OCI-M1 (cell line): ENCODE measurements around the gene CNNM2.
"Not testable (repeated sequence)": the region's sequence is repeated elsewhere in the genome, so short reads cannot be mapped to it uniquely, and the experiment has no call there.

Experiments used
- DNase-seq: peaks from one replicate; lab custom pipeline; 2025; lab: John Stamatoyannopoulos, UW

CNNM2 gene

DNA sequence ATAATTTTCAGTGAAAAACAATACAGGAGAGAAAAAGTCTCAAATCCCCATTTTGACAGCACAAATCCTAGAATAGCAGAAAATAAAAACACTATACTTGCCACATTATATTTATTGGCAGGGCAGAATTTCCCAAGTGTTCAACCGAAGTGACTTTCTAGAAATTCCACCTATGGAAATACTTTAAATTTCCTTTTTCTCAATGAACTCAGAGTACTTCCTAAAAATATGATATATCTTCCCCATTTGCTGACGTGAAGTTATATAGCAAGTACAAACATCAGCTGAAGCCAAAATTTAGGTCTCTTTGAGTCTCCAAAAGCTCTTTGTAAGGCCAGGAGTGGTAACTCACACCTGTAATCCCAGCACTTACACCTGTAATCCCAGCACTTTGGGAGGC, 191.7 kb downstream of the CNNM2 start:
- DNase-seq, result no peak

DNA sequence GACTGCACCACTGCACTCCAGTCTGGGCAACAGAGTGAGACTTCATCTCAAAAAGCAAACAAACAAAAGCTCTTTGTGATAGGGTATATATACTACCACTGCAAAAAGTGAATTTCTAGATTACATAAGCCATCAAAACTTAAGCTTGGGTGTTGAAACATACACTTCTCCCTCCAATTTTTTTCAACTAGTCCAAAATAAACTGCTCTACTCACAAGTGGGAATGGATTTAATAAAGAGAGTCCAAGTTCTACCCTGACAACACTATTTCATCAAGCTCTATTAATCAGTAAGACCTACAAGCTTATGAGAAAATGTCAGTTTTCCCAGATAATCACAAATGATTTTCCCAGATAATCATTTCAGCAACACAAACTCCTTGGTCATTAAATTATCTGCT, 192.3 kb downstream of the CNNM2 start:
- DNase-seq, result no peak

DNA sequence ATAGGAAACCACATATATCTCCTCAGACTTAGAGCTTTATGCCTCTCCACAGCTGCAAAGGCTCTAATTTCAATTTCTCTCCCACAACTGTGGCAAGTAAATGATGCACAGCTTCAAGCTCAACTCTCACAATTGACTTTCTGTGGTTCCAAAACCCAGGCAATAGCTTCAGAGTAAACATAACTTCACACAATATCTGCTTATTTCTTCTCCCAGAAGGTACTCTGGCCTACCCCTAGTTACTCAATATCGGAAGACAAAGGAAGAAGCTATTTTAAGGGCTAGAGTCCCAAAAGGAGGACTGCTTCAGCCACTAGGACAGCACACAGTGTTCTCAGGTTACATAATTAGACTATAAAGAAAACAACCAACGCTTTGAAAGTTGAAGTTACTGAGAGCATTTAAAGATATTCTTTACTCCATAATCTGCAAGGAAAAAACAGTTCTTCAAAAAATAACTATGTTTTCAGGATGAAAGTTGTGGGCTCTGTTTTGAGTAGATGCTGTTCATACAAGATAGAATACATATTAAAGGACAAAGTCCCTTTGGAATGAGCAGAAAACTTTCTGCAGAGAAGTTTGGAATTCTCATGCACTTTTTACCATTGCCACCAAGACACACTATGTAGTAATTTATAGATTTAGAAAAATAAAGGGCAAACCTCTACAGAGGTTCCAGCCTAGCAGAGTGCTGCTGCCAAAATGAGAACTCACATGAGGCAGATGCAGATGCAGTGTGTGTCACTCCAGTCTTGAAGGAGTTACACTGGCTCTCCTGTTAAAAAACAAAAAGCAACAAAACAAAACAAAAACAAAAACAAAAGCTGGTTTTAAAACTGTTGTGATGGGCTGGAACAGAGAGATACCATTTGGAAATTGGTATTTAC, 193.2 kb downstream of the CNNM2 start:
- no peak for DNase-seq

DNA sequence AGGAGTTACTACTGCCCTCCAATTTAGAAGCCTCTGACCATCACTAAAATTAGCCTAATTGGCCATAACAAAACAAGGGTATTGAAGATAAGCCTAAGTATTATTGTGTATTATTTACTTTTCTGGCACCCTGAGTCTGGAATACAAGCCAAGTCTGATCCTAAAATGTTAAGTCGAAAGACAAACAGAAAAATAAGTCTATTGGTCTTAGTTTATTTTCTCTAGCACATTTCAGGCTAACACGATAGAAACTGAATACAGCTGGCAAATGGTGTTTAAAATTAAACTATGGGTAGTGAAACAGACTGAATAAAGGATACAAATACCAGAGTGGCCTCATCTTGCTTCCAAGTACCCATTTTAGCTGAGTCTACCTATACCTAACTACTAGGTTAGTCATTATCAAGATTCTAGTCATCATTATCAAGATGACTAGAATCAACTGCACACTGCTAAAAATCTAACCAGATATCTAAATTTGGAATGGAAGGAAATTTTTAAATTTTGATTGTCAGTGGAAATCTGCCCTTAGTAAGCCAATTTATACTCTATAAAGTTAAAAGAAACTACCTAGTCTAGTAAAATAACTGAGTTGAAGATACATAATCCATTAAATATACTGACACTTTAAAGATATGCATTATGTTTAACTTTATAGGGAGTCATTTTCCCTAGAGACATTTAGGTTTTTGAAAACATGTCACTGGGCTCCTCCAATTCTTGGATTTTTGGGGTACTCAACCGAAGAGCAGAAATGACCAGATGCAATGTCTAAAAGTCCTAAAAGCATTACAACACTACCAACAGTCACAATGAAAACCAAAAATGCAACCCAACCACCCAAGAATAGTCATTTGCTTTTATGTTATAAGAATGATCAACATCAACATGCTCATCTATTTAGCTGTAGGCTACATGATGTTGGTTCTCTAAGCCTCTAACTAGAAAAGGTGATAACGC, 194.1 kb downstream of the CNNM2 start:
- no peak for DNase-seq

DNA sequence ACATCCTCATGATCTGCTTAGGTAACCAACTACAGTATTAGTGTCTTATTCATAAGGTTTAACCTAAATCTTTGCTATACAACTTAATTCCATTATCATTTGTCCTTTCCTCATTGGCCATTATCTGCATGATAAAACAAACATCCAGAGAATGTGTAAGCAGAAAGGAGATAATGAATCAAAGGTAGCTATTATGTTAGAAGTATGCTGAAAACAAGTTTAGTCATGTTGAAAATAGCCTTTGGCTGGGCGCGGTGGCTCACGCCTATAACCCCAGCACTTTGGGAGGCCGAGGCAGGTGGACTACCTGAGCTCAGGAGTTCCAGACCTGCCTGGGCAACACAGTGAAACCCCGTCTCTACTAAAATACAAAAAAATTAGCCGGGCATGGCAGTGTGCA, 196.8 kb downstream of the CNNM2 start:
- DNase-seq, result no peak

DNA sequence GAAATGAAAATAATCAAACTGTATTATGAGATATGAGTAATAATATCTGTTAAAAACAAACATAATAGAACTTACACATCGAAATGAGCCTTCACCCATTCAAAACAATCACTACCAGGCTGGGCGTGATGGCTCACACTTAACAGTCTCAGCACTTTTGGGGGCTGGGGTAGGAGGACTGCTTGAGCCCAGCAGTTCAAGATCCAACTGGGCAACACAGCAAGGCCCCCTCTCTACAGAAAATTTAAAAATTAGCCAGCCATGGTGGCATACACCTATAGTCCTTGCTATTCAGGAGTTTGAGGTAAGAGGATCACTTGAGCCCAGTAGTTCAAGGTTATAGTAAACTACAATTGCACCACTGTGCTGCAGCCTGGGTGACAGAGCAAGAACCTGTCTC, 199.2 kb downstream of the CNNM2 start:
- no peak for DNase-seq

DNA sequence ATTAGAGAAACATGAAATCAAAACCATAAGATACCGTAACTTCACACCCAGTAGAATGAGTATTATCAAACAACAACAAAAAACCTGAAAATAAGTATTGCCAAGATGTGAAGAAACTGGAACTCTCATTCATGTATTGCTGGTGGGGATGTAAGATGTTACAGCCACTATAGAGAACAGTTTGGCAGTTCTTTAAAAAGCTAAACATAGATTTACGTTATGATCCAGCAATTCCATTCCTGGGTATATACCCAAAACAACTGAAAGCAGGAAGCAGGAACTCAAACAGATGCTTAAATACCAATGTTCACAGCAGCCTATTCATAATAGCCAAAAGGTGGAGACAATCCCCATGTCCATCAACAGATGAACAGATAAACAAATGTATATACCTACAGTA, 202.5 kb downstream of the CNNM2 start:
- no peak for DNase-seq

DNA sequence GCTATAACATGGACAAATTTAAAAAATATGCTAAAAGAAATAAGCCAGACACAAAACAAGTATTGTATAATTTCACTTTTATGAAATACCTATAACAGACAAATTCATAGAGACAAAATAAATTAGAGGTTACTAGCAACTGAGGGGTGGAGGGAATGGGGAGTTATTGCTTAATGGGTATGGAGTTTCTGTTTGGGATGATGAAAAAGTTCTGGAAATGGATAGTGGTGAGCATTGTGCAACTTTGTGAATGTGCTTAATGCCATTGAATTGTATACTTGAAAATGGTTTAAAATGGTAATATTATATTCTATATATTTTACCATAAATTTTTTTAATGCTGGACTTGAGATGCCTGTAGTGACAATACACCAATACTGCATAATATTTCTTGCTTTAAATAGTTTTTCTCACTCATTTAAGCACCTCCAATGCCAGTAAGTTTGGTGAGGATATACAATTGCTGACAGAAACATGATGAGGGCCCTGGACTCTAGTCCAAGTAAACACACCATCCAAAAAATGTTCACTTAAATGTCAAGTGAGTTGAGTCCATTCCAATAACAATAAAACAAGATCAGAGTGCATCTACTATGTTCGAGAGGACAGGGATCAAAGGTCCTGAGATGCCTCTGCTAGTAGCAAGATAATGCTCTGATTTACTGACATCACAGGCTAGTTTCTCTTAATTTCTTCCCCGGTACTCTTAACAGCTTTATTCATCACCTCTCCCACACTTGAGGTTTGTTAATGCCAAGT, 203.1 kb downstream of the CNNM2 start:
- no peak for DNase-seq

DNA sequence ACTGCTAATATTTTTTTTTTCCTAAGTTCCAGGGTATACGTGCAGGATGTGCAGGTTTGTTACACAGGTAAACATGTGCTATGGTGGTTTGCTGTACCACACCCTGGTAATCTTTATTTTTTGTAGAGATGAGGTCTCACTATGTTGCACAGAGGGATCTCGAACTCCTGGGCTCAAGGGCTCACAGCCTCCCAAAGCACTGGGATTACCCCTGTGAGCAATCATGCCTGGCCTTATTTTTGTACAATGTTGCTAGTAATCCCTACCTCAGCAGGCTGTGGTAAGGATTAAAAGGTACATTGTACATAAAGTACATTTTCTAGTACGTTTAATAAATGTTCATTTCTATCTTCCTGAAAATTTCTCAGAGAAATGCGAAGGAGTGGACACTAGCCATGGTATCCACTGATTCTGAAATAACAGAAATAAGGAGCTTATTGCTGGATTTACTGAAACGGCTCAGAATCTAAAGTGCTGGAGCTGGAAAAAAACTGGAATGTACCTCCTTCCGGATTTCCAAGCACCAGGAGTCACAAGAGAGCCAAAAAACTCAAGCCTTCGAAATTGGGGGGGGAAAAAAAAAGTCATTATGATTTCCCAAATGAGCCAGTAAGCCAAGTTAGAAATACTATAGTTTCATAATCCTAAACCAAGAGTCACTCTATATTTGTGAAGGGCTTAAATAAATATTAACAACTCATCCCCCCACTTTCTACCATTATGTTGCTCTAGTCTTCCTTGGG, 205.4 kb downstream of the CNNM2 start:
- DNase-seq, result no peak

DNA sequence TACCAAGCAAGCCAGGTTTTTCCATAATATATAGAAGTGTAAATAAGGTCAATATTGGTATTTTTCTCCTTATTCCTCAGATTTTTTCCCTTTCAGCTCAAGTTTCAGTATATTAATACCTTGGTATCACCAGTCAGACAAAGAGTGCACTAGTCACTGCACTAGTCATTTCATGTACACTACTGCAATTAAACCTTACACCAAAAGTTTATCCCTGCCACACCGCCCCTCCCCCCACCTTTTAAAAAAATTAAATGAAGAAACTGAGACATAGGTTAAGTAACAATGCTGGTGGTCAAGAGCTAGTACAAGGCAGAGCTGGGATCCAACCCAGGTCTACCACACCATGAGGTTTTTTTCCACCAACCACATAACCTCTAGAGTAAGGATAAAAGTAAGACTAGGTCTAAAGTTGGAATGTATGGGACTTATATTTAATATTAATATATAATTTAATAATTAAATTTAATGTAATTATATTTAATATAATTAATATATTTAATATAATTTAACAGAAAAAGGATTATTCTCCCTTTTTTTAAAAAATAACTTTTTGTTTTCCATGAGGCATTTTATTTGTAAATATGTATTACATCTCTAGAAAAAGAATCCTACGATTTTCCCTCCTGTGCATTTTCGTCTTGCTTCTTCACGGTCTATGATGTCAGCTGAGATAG, 206.5 kb downstream of the CNNM2 start:
- no peak for DNase-seq

DNA sequence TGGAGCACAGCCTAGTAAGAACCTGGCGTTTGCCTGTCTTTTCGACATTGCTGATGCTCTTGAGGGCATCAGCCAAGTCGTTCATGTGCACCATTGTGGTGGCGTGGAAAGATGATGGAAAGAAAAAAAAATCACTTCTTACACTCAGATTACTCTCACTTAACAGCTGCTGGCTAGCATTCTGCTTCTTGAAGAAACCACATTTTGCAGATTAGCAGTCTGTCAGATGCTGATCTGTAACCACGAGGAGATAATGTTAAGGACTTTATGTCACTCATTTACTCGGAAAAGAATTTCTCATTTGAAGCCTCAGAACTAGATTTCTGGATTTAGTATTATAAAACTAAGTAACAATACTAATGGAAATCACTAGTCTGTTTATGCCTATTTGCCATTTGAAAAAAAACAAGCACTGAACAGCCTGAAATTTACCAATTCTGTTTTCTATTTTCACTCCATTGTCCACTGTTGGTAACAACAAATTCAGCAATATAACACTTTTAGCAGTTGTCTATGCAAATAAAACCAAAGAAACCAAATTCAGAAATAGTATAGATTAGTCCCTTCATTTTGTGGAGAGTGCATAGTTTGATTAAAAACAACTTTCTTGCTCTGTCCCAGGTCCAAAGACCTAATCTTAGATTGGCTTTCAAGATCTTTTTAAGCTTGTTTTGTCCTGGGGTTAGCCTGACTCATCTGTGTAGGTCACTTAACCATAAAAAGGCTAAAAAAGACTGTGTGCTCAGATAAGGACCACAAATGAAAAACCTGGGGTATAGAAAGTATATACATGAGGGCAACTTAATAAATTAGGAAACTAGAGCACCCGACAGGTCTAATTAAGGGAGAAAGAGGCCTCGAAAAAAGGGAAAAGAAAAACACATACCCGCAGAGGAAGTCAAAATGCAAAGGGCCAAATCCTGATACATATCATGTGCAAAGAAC, 207.5 kb downstream of the CNNM2 start:
- peak; percentile 82 for DNase-seq

DNA sequence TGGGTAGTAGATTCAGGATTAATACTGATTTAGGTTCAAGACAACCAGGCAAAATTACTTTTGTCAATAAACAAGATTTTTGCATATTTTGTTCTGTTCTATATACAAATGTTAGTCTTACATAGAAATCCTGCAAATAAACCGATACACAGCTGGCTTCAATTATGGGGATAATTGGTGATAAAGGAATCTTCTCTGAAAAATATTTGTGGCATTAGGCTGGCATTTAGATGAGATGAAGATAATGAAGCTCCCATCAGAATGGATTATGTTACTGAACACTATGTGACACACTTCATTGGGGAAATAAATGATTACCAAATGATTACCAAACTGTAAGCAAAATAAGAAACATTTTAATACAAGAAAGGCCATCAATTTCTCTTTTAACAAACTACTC, 209.1 kb downstream of the CNNM2 start:
- no peak for DNase-seq

DNA sequence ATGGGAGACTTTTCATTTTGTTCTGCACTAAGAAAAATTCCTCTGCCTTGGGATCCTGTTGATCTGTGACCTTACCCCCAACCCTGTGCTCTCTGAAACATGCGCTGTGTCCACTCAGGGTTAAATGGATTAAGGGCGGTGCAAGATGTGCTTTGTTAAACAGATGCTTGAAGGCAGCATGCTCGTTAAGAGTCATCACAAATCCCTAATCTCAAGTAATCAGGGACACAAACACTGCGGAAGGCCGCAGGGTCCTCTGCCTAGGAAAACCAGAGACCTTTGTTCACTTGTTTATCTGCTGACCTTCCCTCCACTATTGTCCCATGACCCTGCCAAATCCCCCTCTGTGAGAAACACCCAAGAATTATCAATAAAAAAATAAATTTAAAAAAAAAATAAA, 212.1 kb downstream of the CNNM2 start:
- not testable (repeated sequence) for DNase-seq

DNA sequence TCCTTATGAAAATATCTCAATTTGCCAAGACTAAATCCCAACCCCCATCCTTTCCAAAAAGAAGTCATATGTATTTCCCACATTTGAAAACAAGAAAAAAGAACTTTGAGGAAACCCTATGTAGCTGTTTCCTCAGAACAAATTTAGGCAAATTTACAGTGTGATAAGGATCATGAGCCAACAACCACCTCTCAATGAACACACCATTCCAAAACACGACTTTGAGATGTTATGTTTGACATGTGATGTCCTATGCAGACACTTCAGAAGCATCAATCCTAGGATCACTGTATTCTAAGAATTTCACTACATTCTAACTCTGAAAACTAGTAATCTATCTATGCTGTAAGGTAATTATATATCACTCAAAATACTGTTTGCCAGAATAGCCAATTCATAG, 212.8 kb downstream of the CNNM2 start:
- DNase-seq, result no peak

DNA sequence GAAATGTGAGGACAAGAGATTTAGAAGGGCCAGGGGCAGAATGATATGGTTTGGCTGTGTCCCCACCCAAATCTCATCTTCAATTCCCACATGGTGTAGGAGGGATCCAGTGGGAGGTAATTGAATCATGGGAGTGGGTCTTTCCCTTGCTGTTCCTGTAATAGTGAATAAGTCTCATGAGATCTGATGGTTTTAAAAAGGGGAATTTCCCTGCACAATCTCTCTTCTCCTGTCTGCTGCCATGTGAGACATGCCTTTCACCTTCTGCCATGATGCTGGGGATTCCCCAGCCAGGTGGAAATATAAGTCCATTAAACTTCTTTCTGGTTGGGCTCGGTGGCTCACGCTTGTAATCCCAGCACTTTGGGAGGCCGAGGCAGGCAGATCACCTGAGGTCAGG, 217.1 kb downstream of the CNNM2 start:
- not testable (repeated sequence) for DNase-seq

DNA sequence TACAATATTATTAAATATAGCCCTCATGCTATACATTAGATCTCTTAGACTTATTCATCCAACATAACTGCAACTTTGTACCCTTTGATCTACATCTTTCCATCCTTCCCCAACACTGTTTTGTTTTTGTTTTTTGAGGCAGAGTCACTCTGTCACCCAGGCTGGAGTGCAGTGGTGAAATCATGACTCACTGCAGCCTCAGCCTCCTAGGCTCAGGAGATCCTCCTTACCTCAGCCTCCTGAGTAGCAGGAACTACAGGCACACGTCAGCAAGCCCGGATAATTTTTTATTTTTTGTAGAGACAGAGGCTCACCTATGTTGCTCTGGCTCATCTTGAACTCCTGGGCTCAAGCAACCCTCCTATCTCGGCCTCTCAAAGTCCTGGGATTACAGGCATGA, 221.7 kb downstream of the CNNM2 start:
- no peak for DNase-seq
